GM21381 (cell line): ENCODE results near the gene ZNF682.
"Not testable (repeated sequence)": the region's sequence is repeated elsewhere in the genome, so short reads cannot be mapped to it uniquely, and the experiment has no call there.

Experiments used
- ATAC-seq: cut with Tn5 transposase; IDR thresholded peaks from one replicate; pipeline ENCODE4 v1.9.1; 2021; ENCODE audit warnings: mild to moderate bottlenecking, moderate library complexity; ENCODE audit not compliant: unreplicated experiment

The ZNF682 gene

DNA sequence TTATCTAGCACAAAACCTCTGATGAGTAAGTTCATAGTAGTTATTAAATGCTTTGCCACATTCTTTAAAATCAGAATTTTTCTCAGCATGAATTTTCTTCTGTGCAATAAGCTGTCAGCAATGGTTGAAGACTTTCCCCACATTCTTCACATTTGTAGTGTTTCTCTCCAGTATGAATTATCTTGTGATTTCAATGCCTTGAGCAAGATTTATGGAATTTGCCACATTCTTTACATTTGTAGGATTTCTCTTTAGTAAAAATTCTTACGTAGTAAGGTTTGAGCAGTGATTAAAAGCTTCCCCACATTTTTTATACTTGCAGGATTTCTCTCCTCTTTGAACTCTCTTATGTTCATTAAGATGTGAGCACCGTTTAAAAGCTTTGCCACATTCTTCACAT, 33.6 kb downstream of the ZNF682 start:
- ATAC-seq = no peak

GRCh38 chr19:19997656-19998268, 41.5 kb downstream of the ZNF682 start:
- no peak for ATAC-seq

GRCh38 chr19:19966862-19967261, 72.4 kb downstream of the ZNF682 start:
- ATAC-seq = no peak

GRCh38 chr19:19966126-19966525, 73.2 kb downstream of the ZNF682 start:
- not testable (repeated sequence) for ATAC-seq

GRCh38 chr19:19964416-19964815, 74.9 kb downstream of the ZNF682 start:
- no peak for ATAC-seq

GRCh38 chr19:19959151-19959799, 80.0 kb downstream of the ZNF682 start:
- ATAC-seq = not testable (repeated sequence)

GRCh38 chr19:19957766-19958165, 81.5 kb downstream of the ZNF682 start:
- ATAC-seq = not testable (repeated sequence)

GRCh38 chr19:19956434-19957075, 82.8 kb downstream of the ZNF682 start:
- ATAC-seq = no peak

GRCh38 chr19:19955208-19955607, 84.1 kb downstream of the ZNF682 start:
- no peak for ATAC-seq
